ENCODE results near the gene RGL1.
A peak's percentile ranks its signal among the peaks of the same experiment; 100 is the strongest.

The RGL1 gene

DNA sequence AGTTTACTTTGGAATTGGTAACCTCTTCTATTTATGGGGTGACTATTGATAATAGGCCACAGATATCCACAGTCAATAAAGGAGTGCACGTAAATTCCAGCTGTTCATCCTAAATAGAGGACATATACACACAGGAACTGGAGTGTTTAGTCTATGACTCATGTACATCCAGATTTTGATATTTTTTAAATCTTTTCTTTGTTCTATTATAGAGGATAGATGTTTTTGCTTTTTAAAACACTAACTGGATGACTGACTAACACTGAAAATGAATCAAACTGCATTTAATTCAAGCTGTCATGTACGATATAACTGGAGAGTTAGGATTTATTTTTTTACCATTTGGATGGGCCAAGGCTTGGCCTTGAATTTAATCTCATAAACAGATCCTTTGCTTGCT, 45.9 kb downstream of the RGL1 start:
- intact Hi-C loops (cut with DNase I) = no loop called here
- DNase-seq = no peak

DNA sequence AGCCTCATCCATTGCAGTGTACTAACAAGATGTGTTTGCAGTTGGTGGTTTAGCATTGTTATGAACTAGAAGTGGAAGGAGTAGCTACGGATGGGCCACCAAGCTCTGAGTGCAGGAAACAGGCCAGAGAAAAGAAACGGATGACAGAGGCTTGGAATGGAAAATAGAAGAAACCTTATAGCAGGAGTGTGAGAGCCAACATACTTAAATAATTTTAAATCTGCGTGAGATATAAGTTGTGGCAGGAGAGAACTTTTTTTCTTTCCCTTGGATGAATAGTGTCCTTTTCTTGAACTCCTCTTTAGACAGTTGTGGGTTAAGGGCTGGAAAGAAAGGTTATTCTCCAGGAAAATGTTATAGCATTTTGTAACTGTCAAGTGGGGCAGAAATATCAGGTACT, 54.2 kb downstream of the RGL1 start:
- intact Hi-C loops (cut with DNase I) = no loop called here
- no peak for DNase-seq

DNA sequence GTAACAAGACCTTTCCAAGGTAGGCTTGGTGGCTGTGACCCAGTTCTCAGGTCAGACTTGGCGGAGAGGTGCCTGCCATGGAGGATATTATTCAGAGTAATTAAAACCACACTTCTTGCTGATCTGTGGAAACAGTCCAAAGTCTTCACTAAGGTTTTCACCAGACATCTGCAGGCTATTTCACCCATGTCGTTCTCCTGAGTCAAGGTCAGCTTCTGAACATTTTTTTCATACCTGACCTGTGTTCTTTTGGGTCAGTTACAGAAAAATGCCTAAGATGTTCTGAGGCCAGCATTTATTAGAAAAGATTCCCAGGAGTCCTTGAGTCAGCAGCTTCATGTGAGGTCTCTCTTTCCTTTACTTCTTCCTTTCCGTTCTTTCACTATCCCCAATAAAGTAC, 54.9 kb downstream of the RGL1 start:
- intact Hi-C loops (cut with DNase I) = no loop called here
- DNase-seq = no peak

DNA sequence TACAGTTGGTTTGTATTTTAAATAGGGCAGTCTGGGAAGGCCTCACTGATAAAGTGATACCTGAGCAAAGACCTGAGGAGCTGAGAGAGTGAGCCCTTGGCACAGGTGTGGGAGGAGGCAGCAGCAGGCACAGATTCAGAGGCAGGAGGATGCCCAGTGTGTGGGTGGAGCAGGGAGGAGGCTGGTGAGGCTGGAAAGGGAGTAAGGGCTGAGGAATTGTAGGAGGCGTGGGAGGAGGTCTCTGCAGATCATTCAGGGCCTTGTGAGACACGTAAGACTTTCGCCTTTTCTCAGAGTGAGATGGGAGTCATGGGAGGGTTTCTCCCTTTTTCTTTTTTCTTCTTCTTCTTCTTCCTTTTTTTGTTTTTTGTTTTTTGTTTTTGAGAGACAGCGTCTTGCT, 58.0 kb downstream of the RGL1 start:
- intact Hi-C loops (cut with DNase I) = no loop called here

DNA sequence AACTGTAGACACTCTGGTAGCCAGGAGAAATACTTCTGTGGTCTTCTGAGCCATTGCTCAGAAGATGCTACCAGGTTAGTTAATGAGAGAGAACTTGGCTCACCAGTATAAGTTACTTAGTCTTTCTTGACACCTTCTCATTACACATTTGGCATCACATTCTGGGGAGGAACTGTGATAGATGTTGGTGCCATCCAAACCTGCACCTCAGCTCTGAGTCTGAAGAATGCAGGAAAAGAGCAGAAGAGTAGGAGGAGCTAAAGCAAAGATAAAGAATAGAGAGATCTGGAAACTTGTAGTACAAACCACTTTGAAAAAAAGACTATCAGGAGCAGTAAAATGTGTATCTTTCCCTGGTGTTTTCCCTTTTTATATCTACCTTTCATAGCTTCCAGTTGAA, 58.9 kb downstream of the RGL1 start:
- intact Hi-C loops (cut with DNase I) = no loop called here

More for the DNA sequence above, 58.0 kb downstream of the RGL1 start:
- DNase-seq = no peak

DNA sequence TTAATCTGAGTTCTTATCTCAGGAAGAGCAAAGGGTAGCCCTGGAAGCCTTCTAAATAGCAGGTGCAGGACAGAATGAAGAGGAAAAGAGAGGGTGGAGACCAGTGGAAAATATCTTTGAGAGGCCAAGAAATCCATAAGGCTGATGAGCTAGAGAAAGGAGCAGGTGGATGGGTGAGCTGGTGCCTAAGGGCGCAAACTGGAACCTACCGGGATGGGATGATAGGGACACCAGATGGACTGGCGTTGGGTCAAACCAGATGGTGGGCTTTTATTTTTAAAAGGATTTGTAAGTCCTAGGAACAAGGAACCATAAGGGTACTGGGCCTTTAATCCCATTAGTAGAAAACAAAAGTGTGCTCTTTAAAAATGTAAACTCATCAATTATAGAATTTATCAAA, 59.7 kb downstream of the RGL1 start:
- intact Hi-C loops (cut with DNase I) = no loop called here
- DNase-seq = no peak

More for the DNA sequence above, 58.9 kb downstream of the RGL1 start:
- DNase-seq = no peak

DNA sequence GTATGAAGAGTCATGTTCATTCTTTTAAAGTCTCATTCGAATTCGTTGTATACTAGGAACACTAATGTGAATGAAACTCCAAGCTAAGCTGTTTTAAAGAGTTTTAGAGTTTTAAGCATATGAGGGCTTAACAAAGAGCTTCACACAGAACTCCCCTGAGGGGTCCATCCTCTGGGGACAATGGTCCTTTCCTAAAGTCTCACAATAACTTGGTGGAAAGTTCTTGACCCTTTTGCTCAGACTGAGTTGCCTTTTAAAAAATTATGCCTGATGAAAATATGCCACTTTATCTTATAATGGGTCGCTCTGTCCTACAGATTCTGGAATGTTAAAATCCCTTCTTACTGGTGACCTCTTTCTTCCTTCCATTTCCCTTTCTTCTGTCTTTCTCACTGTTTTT, 64.3 kb downstream of the RGL1 start:
- DNase-seq = no peak
- intact Hi-C loops (cut with DNase I) = no loop called here

DNA sequence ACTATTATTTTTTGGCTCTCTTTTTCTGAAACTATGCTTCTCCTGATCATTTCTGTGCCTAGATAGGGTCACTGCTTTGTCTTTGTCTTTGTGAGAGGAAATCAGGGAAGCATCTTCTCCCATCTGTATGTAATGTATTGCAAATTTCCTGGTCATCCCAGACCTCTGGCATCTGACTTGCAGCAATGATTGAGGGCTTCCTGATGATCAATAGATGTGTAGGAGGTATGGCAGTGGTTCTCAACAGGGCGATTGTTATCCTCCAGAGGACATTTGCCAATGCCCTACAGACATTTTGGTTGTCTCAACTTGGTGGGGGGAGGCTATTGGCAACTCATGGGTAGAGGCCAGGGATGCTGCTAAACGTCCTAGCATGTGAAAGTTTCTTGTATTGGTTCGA, 64.7 kb downstream of the RGL1 start:
- DNase-seq = no peak
- intact Hi-C loops (cut with DNase I) = loop anchor here (2.0 kb wide), 1 partner anchor 65 kb away; the partner anchor contains the start of gene RGL1

DNA sequence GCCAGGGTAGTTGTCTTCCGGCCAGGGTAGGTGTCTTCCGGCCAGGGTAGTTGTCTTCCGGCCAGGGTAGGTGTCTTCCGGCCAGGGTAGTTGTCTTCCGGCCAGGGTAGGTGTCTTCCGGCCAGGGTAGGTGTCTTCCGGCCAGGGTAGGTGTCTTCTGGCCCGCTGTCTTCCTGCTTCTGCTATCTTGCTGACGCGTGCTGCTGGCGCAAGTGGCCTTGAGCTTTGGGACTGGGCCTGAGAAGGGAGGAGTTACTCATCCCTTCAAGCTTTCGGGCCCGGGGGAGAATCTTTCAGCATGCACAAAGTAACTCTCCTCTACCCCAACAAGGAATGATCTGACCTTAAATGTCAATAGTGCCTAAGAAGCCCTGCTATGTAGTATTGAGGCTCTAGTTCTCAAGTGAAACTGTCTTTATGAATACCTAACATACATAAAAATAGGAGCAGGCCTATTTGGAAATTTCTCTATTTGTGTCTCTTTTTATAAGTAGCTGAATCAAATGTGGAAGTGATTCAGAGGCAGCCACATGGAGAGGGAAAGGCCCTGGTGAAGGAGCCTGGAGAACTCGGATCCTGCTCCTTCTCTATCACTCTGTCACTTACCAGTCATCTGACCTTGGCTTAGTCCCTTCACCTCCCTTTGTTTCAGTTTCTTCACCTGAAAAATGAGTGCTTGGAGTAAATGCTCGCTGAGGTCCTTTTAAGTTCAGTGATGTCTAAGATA, 65.6 kb downstream of the RGL1 start:
- intact Hi-C loops (cut with DNase I) = loop anchor here (2.0 kb wide), 1 partner anchor 66 kb away; the partner anchor contains the start of gene RGL1
- DNase-seq = no peak

DNA sequence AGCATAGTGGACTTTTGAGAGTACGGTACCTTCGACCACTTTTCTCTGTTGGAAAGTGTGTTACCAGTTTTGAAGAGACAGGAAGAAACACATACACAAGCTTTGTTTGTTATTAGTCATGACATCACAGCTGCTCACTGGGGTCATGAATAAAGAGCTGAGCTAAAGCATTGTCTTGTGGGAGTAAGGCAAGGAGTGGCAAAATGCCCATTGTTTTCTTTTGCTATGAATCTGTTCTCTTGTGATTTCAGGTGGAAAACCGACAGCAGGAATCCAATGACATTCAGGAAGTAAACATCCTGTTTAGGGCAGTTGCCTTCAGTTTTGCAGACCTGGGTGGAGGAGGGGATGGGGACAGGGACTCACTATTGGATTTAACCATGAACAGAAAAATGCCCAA, 66.2 kb downstream of the RGL1 start:
- intact Hi-C loops (cut with DNase I) = loop anchor here (2.0 kb wide), 1 partner anchor 66 kb away; the partner anchor contains the start of gene RGL1
- peak in 1 of 10 donors; percentile 23 for DNase-seq

DNA sequence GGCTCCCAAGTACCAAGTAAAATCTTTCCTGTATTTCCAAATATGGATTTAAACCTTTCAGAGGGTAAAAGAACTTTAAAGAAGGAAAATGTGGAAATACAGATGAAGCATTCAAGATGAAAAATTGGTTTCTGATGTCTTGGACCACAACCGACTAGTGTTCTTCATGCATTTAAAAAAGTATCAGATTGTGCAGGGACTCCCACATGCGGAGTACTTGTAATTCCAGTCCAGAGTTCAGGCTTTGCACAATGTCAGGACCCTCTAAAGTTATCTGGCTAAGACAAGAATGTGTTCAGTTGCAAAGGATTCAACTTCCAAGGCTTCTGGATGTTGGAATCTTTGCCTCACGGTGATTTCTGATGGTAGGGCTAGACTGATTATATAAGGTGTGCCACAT, 66.7 kb downstream of the RGL1 start:
- intact Hi-C loops (cut with DNase I) = loop anchor here (2.0 kb wide), 1 partner anchor 67 kb away; the partner anchor contains the start of gene RGL1
- no peak for DNase-seq

DNA sequence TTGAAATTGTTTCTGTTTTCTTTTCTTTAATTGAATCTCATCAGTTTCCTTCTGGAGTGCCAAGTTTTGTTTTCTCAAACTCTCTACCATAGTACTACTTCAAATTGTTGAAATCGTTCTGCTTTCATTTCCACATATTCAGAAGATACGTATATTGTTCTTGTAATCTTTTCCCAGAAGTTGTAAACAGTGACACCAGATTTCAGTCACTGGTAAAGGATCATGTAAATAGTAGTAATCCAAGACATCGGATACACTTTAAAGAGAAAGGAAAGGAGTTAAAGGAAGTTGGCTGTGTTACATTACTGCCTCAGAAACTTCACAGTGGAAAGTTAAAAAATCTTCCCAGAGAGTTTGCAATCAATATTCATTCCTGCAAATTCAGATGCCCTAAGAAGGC, 67.5 kb downstream of the RGL1 start:
- no peak for DNase-seq
- intact Hi-C loops (cut with DNase I) = no loop called here

DNA sequence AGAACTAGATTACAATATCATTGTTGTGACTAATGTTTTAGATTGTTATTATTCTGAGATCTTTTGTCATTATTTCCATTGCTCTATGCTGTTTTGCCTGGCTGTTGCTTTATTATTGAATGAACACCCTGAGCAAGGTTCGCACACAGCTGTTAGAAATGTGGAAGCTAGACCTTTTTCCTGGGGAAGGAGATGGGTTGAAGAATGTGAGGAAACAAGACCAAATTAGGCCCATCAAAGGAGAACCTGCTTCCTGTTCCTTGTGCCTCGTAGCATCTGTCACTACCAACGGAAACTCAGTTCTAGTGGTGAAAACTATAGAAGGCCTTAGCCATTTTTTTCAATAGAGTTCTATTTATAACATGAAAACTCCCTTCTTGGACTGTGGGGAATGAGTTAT, 68.7 kb downstream of the RGL1 start:
- no peak for DNase-seq
- intact Hi-C loops (cut with DNase I) = no loop called here

DNA sequence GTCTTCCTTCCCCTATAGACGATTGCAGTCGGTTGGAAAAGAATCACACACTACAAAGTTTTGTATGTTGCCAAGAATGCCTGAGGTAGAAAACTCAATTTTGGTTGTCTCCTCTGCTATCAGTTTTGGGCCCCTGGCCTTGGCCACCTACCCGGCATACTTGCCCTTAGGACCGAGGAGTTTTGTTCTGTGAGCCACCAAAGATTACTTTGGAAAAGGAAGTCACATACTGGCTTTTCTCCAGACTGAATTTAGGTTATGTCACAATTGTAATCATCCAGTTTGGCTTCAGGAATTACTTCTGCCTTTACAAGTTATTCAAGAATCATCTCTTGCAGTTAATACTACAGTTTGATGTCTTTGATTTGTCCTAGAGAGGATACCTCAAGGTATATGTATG, 71.4 kb downstream of the RGL1 start:
- no peak for DNase-seq
- intact Hi-C loops (cut with DNase I) = no loop called here

DNA sequence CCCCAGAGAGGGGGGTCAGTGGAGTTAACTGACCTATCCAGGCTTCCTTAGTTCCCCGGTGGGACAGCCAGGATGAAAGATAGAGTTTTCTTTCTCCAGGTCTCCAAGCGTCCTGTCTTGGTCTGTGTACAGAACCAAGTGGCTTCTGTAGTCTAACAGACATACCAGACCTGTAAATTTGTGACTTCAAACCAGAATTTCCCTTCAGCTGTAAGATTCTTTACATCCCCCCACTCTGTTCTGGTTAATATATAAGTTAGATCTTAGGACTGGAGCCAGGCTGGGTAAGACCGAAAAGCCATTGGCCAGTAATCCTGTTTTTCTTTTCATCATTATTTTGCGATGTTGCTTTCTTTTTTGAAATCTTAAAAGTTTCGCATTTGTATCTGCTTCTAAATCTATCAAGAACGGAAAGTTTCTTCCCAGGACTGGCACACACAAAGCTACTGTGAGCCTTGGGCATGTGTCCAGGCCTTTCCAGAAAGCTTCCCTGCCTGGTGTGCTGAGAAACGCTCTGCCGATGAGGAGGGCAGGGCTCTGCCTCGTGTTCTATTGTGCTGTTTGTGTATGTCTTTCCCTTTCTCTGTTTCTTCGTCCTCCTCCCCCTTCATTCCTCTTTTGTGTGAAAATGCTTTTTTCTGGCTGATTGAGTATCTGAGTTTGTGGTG, 72.3 kb downstream of the RGL1 start:
- intact Hi-C loops (cut with DNase I) = no loop called here
- DNase-seq = peak; percentile 36 to 94 (median 70)

DNA sequence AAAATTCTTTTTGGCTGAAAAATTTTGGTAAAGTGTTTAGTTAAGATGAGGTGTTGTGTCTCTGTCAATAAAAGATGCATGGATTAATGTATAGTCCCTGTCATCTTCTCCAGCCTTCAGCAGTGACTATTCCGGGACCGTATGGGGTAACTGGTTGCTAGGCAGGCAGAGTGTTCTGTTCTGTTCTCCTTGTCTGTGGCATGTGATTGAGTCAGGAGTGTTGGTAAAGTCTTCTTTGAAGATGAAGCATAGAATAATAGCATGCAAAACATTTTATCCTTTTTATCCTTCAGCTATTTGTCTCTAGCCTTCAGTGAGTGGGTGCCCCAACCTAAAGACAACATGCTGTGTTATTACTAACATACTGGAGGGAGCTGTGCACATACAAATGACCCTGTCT, 74.6 kb downstream of the RGL1 start:
- intact Hi-C loops (cut with DNase I) = no loop called here
- DNase-seq = no peak

DNA sequence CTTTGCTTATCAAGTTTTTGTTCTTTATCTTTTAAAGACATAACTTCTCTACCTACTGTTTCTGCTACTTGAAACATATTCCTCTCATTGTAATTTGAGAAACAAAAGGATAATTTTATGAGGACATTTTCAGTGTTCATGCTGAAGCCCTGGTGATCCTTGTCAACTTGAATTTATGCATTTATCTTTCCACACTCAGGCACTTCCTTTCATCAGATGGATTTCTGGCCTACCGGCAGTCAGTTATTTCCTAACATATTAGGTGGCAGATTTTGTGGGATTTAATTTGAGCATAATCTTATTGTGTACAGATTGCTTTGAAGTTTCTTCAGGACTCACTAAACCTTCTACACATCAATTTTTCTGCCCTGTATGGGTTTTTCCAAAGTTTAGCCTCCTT, 75.0 kb downstream of the RGL1 start:
- no peak for DNase-seq
- intact Hi-C loops (cut with DNase I) = no loop called here

DNA sequence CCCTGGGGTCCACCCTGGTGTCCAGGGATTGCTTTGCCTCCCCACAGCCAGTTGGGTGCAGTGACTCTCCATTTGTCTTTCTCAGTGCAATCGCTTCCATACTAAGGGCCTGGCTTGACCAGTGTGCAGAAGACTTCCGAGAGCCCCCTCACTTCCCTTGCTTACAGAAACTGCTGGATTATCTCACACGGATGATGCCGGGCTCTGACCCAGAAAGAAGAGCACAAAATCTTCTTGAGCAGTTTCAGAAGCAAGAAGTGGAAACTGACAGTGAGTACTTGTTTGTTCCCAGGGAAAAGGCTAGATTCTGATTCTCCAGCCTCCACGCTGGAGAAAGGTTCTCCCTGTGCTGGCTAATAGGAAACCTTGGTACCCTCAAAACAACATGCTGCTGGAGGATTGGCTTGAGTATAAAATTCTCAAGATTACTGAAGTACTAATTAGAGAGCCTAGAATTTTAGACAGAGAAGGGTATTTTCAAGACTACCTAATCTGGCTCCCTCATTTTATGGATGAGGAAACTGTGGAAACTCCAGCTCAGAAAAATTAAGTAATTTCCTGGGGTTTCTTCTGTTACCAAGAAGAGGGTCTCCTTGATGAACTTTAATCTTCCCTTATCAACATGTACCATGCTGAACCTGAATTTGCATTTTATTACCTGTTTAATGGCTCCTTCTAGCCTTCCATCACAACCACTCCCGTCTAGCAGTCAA, 75.8 kb downstream of the RGL1 start:
- DNase-seq = no peak
- intact Hi-C loops (cut with DNase I) = no loop called here

DNA sequence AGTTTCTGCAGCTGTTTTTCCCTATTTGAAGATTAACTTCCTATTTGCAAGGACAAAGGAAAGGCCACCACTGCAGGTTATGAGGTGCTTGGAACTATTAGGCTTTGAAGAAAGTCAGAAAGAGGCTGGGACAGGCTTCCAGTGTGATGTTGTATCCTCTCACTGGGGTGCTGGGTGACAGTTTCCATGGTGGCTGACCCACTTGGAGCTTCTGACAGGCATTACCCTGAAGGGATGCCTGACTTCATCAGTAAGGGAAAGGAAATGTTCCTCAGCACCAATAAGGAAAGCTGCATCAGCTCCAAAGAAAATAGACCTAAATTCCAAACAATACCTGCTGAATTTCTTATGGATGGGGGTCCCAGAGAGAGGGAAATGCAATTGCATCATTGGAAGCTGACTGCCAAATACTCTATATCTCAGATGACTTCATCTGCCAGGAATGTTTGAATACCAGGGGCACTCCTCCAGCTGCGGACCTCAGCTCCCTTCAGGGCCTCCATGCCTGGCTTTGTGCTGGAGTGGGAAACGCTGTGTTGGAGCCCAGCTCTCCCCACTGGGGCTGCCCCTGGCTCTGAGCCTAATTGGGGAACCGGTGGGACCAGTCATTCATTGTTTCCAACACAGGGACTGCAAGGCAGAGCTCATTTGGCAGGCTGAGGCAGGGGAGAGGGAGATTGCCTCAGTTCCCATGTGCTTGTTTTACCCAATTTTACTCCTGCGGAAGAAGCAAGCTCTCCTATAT, 76.6 kb downstream of the RGL1 start:
- intact Hi-C loops (cut with DNase I) = no loop called here
- peak; percentile 31 to 92 (median 68) for DNase-seq

DNA sequence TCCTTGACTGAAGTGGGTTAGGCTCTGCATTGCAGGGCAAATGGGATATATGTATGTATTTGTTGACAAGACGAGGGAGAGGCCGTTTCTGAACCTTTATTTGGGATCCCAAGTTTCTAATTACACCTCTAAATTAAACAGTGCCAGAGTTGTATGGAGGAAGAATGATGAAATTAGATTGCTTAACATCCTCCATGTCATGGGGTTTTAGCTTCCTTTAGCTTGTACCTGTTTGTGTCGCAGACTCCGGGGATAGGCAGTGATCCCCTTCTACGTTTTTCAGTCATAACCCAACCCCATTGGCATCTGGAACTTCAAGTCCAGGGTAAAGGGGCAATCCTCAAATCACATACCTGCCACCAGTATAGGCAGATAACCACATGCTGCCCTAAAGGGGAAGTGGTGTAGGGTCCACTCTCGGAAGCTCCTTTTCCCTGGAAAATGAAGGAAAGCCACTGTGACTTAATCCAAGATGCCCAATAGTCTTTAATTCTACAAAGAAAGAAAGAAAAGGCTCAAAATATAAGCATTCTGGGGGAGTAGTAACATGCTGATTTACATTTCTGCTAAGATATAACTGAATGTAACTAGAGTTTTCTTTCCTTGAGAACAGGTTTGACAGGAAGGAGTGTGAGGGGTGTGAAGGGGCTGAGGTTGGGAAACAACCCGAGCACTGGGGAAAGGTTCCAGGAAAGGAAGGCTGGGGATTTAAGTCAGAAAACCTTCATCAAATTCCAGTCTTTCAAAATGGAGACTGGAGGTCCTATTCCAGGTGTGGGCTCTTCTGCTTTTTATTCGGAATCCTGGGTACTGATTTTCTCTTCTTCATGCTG, 77.6 kb downstream of the RGL1 start:
- intact Hi-C loops (cut with DNase I) = no loop called here
- DNase-seq = no peak
